ENCODE results near the gene FAM162A.

FAM162A gene

GRCh38 chr3:122451371-122451770, 67.4 kb downstream of the FAM162A start:
- TF ChIP-seq SP1 (IDR thresholded peaks at IDR 0.05) = no peak
- no peak for TF ChIP-seq L3MBTL2 (conservative IDR thresholded peaks at IDR 0.05)
- no peak for TF ChIP-seq ZNF384 (IDR thresholded peaks at IDR 0.05)
- TF ChIP-seq SUZ12 (IDR thresholded peaks at IDR 0.05) = no peak
- TF ChIP-seq FOXA1 (IDR thresholded peaks at IDR 0.05) = no peak
- TF ChIP-seq CTBP1 (IDR thresholded peaks at IDR 0.05; ENCODE audit: borderline replicate concordance) = no peak
- no peak for TF ChIP-seq ELF4 (IDR thresholded peaks at IDR 0.05)
- TF ChIP-seq ARNT (IDR thresholded peaks at IDR 0.05) = no peak
- no peak for TF ChIP-seq FOXK2 (IDR thresholded peaks at IDR 0.05)
- no peak for TF ChIP-seq TARDBP (IDR thresholded peaks at IDR 0.05)
- TF ChIP-seq BHLHE40 (IDR thresholded peaks at IDR 0.05; ENCODE audit: borderline replicate concordance) = no peak
- TF ChIP-seq FOXM1 (IDR thresholded peaks at IDR 0.05; ENCODE audit: borderline replicate concordance) = no peak
- no peak for TF ChIP-seq NFRKB (IDR thresholded peaks at IDR 0.05)
- no peak for TF ChIP-seq HDGF (IDR thresholded peaks at IDR 0.05; ENCODE audit: borderline replicate concordance)
- TF ChIP-seq PKNOX1 (IDR thresholded peaks at IDR 0.05) = no peak
- no peak for TF ChIP-seq LEF1 (IDR thresholded peaks at IDR 0.05; ENCODE audit: borderline replicate concordance)
- ChIA-PET CTCF (no interaction called here), POLR2A (no interaction called here)
- no peak for DNase-seq (ENCODE audit: extremely low spot score)

- CTCF ChIA-PET = no interaction called here
- POLR2A ChIA-PET = no interaction called here
- TF ChIP-seq FOXK2 (IDR thresholded peaks at IDR 0.05) (no peak), NFRKB (IDR thresholded peaks at IDR 0.05) (no peak), ELF4 (IDR thresholded peaks at IDR 0.05) (no peak), CTBP1 (IDR thresholded peaks at IDR 0.05; ENCODE audit: borderline replicate concordance) (no peak)
- no peak for DNase-seq (ENCODE audit: extremely low spot score)
Observed at GRCh38 chr3:122456074-122456473, 72.1 kb downstream of the FAM162A start.

- POLR2A ChIA-PET = no interaction called here
- no peak for DNase-seq (ENCODE audit: extremely low spot score)
- no peak for TF ChIP-seq SUZ12 (IDR thresholded peaks at IDR 0.05)
- CTCF ChIA-PET = interaction anchor here (1.2 kb wide), 1 partner anchor 41 kb away, joined by 3 read pairs; no protein-coding TSS in a partner anchor
Observed at GRCh38 chr3:122457706-122458105, 73.7 kb downstream of the FAM162A start.

- TF ChIP-seq TARDBP (IDR thresholded peaks at IDR 0.05) (no peak), PKNOX1 (IDR thresholded peaks at IDR 0.05) (no peak), LEF1 (IDR thresholded peaks at IDR 0.05; ENCODE audit: borderline replicate concordance) (no peak), SUZ12 (IDR thresholded peaks at IDR 0.05) (no peak), ZNF384 (IDR thresholded peaks at IDR 0.05) (no peak), BHLHE40 (IDR thresholded peaks at IDR 0.05; ENCODE audit: borderline replicate concordance) (no peak), NFRKB (IDR thresholded peaks at IDR 0.05) (no peak), FOXK2 (IDR thresholded peaks at IDR 0.05) (no peak), FOXM1 (IDR thresholded peaks at IDR 0.05; ENCODE audit: borderline replicate concordance) (no peak), SP1 (IDR thresholded peaks at IDR 0.05) (no peak), FOXA1 (IDR thresholded peaks at IDR 0.05) (no peak), ARNT (IDR thresholded peaks at IDR 0.05) (no peak), HDGF (IDR thresholded peaks at IDR 0.05; ENCODE audit: borderline replicate concordance) (no peak), ELF4 (IDR thresholded peaks at IDR 0.05) (no peak), L3MBTL2 (conservative IDR thresholded peaks at IDR 0.05) (no peak), CTBP1 (IDR thresholded peaks at IDR 0.05; ENCODE audit: borderline replicate concordance) (no peak)
- ChIA-PET POLR2A (no interaction called here), CTCF (no interaction called here)
- DNase-seq (ENCODE audit: extremely low spot score) = peak; percentile 6
Observed at GRCh38 chr3:122458992-122459391, 75.0 kb downstream of the FAM162A start.

GRCh38 chr3:122461806-122462205, 77.8 kb downstream of the FAM162A start:
- ChIA-PET CTCF (no interaction called here), POLR2A (no interaction called here)
- TF ChIP-seq L3MBTL2 (conservative IDR thresholded peaks at IDR 0.05) (no peak), TARDBP (IDR thresholded peaks at IDR 0.05) (no peak), PKNOX1 (IDR thresholded peaks at IDR 0.05) (no peak), FOXK2 (IDR thresholded peaks at IDR 0.05) (no peak), ELF4 (IDR thresholded peaks at IDR 0.05) (no peak), BHLHE40 (IDR thresholded peaks at IDR 0.05; ENCODE audit: borderline replicate concordance) (no peak), SP1 (IDR thresholded peaks at IDR 0.05) (no peak), ZNF384 (IDR thresholded peaks at IDR 0.05) (no peak), FOXM1 (IDR thresholded peaks at IDR 0.05; ENCODE audit: borderline replicate concordance) (no peak), LEF1 (IDR thresholded peaks at IDR 0.05; ENCODE audit: borderline replicate concordance) (no peak), ARNT (IDR thresholded peaks at IDR 0.05) (no peak), CTBP1 (IDR thresholded peaks at IDR 0.05; ENCODE audit: borderline replicate concordance) (no peak), SUZ12 (IDR thresholded peaks at IDR 0.05) (no peak), FOXA1 (IDR thresholded peaks at IDR 0.05) (no peak), NFRKB (IDR thresholded peaks at IDR 0.05) (no peak), HDGF (IDR thresholded peaks at IDR 0.05; ENCODE audit: borderline replicate concordance) (no peak)
- DNase-seq (ENCODE audit: extremely low spot score) = no peak

Data from HEK293T (cell line).